KMS-11 (cell line): ENCODE data around the gene PACS1.

ENCODE experiments used
- H2AFZ ChIP-seq: fragments of 200-600 bp; sonication (generic); 2 replicates; pipeline ENCODE4 v1.6.1; 2016; ENCODE audit warnings: antibody characterized with exemption, mixed run types, low read depth
- H3K27ac ChIP-seq: fragments of 200-600 bp; sonication (generic); 2 replicates; pipeline ENCODE4 v1.6.1; 2016; ENCODE audit warnings: mild to moderate bottlenecking, mixed run types
- H3K27me3 ChIP-seq: fragments of 200-600 bp; sonication (generic); 2 replicates; pipeline ENCODE4 v1.6.1; 2017; ENCODE audit warnings: mild to moderate bottlenecking, low read depth, mixed run types, moderate library complexity; ENCODE audit not compliant: insufficient read depth
- H3K36me3 ChIP-seq: fragments of 200-600 bp; sonication (generic); 2 replicates; pipeline ENCODE4 v1.6.1; 2017; ENCODE audit warnings: mild to moderate bottlenecking, mixed run types; ENCODE audit not compliant: insufficient read depth
- H3K4me1 ChIP-seq: fragments of 200-600 bp; sonication (generic); 2 replicates; pipeline ENCODE4 v1.6.1; 2016; ENCODE audit warnings: mild to moderate bottlenecking, low read depth, mixed run types; ENCODE audit not compliant: poor library complexity, severe bottlenecking
- H3K4me2 ChIP-seq: fragments of 200-600 bp; sonication (generic); 2 replicates; pipeline ENCODE4 v1.7.0; 2016; ENCODE audit warnings: mild to moderate bottlenecking, mixed run types
- H3K4me3 ChIP-seq: fragments of 200-600 bp; sonication (generic); IDR thresholded peaks from 2 replicates; pipeline ENCODE4 v1.6.1; 2017; ENCODE audit warnings: low read depth, low read length, mixed read lengths; ENCODE audit not compliant: insufficient read depth
- H3K79me2 ChIP-seq: fragments of 200-600 bp; sonication (generic); 2 replicates; pipeline ENCODE4 v1.6.1; 2016; ENCODE audit warnings: low read depth, mixed run types; ENCODE audit not compliant: insufficient read depth
- H3K9ac ChIP-seq: fragments of 200-600 bp; sonication (generic); 2 replicates; pipeline ENCODE4 v1.6.1; 2016; ENCODE audit warnings: mild to moderate bottlenecking, mixed run types
- H4K20me1 ChIP-seq: fragments of 200-600 bp; sonication (generic); 2 replicates; pipeline ENCODE4 v1.6.1; 2016; ENCODE audit warnings: mild to moderate bottlenecking, mixed run types; ENCODE audit not compliant: insufficient read depth
- TF ChIP-seq, protein P1 (sequence below): fragments of 200-600 bp; sonication (generic); conservative IDR thresholded peaks from 2 replicates; pipeline ENCODE4 v1.6.1; 2017; ENCODE audit warnings: low read depth, mild to moderate bottlenecking, antibody characterized with exemption, low read length, moderate library complexity, mixed read lengths

PACS1 gene

GRCh38 chr11:66227700-66228099, 157.6 kb downstream of the PACS1 start:
- Histone ChIP-seq H3K4me2 (no peak overlapping the region), H4K20me1 (no peaks in the 10 kb centered on the region), H3K4me1 (peaks cover 8% of the 10 kb centered on the region), H3K27ac (no peak overlapping the region), H3K36me3 (no peaks in the 10 kb centered on the region), H3K79me2 (no peaks in the 10 kb centered on the region), H3K4me3 (no peak overlapping the region), H2AFZ (no peak overlapping the region), H3K27me3 (no peaks in the 10 kb centered on the region), H3K9ac (no peak overlapping the region)
- TF ChIP-seq, protein P1, sequence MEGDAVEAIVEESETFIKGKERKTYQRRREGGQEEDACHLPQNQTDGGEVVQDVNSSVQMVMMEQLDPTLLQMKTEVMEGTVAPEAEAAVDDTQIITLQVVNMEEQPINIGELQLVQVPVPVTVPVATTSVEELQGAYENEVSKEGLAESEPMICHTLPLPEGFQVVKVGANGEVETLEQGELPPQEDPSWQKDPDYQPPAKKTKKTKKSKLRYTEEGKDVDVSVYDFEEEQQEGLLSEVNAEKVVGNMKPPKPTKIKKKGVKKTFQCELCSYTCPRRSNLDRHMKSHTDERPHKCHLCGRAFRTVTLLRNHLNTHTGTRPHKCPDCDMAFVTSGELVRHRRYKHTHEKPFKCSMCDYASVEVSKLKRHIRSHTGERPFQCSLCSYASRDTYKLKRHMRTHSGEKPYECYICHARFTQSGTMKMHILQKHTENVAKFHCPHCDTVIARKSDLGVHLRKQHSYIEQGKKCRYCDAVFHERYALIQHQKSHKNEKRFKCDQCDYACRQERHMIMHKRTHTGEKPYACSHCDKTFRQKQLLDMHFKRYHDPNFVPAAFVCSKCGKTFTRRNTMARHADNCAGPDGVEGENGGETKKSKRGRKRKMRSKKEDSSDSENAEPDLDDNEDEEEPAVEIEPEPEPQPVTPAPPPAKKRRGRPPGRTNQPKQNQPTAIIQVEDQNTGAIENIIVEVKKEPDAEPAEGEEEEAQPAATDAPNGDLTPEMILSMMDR: no peak

DNA sequence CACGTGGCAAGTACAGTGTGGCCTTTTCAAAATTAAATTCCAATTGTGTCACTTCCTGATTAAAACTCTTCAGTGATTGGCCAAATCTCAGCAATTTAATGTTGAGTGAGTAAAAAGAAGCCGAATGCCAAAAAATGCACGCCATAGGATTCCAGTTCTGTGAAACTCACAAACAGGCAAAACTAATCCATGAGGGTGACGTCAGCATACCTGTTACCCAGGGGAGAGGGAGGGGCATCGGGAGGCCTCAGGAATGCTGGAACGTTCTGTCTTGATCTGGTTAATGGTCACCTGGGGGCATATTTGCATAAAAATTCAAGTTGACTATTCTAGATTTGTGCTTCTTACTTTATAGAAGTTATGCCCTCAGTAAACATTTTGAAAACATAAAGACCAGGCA, 158.4 kb downstream of the PACS1 start:
- Histone ChIP-seq H3K4me2 (no peak overlapping the region), H3K4me3 (no peak overlapping the region), H3K36me3 (no peaks in the 10 kb centered on the region), H3K4me1 (peaks cover under 1% of the 10 kb centered on the region), H4K20me1 (no peaks in the 10 kb centered on the region), H3K27ac (no peak overlapping the region), H3K79me2 (no peaks in the 10 kb centered on the region), H3K9ac (no peak overlapping the region), H3K27me3 (no peaks in the 10 kb centered on the region), H2AFZ (no peak overlapping the region)
- TF ChIP-seq, protein P1: no peak

GRCh38 chr11:66230156-66230555, 160.1 kb downstream of the PACS1 start:
- H3K9ac ChIP-seq: no peak overlapping the region
- TF ChIP-seq, protein P1: no peak
- no peaks in the 10 kb centered on the region for H4K20me1 ChIP-seq
- H3K79me2 ChIP-seq: no peaks in the 10 kb centered on the region
- H3K27ac ChIP-seq: no peak overlapping the region
- H2AFZ ChIP-seq: no peak overlapping the region
- no peaks in the 10 kb centered on the region for H3K36me3 ChIP-seq
- no peaks in the 10 kb centered on the region for H3K4me1 ChIP-seq
- H3K4me2 ChIP-seq: no peak overlapping the region
- H3K27me3 ChIP-seq: no peaks in the 10 kb centered on the region
- no peak overlapping the region for H3K4me3 ChIP-seq

GRCh38 chr11:66230978-66231377, 160.9 kb downstream of the PACS1 start:
- Histone ChIP-seq H4K20me1 (no peaks in the 10 kb centered on the region), H3K4me2 (no peak overlapping the region), H3K36me3 (no peaks in the 10 kb centered on the region), H3K27me3 (no peaks in the 10 kb centered on the region), H3K79me2 (no peaks in the 10 kb centered on the region), H2AFZ (no peak overlapping the region), H3K4me3 (no peak overlapping the region), H3K9ac (no peak overlapping the region), H3K27ac (no peak overlapping the region), H3K4me1 (no peaks in the 10 kb centered on the region)
- TF ChIP-seq, protein P1: no peak
